ENCODE measurements around the gene CACNA2D3.

The CACNA2D3 gene

DNA sequence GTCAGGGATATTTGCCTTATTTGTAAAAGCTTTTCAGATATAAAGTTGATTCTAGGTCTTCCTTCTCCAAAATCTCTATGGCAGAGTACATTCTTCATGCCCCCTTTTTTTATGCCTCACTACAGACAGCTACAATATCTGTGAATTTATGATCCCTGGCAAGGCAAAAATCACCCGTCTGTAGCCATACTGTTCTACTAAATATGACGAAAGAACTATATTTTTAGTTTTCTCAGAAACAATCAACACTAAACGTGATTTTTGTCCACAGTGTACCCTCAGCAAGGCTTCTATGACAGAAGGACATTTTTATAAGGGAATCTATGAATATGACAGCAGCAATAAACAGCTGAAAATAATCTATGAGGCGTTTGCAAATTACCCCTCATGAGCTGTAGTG lies 792.8 kb downstream of the CACNA2D3 start:
- DNase-seq (ENCODE audit: insufficient read length, low spot score) (no peak), FAIRE-seq (no peak)
- TF ChIP-seq POU2F2 (IDR thresholded peaks at IDR 0.05; ENCODE audit: low read depth, low read length) (no peak), POLR2A (IDR thresholded peaks at IDR 0.05; ENCODE audit: low read depth, low read length) (no peak), PAX5 (IDR thresholded peaks at IDR 0.05; ENCODE audit: insufficient read depth, low read length, severe bottlenecking) (no peak), TAF1 (IDR thresholded peaks at IDR 0.05; ENCODE audit: low read depth, low read length) (no peak), SPI1 (IDR thresholded peaks at IDR 0.05; ENCODE audit: low read depth, low read length) (no peak), POLR2AphosphoS5 (IDR thresholded peaks at IDR 0.05; ENCODE audit: low read depth, low read length) (no peak)

DNA sequence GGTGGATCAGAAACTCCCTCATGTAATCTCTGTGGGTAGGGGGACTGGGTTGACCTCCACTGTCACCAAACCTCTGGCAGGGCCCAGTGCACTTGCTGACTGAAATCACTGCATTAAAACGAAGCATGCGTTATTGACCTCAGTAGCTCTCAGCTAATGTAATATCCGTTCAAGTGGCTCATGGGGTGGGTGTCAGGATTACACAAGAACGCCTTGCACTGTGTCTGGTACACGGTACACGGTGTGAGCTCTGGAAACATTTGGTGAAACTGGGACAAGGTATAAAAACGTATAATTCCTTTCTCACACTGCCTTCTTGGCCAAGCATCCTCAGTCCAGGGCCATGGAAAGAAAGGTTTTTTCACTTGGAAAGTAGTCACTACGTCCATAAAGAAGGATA lies 793.6 kb downstream of the CACNA2D3 start:
- FAIRE-seq = no peak
- DNase-seq (ENCODE audit: insufficient read length, low spot score) = no peak
- TF ChIP-seq POLR2AphosphoS5 (IDR thresholded peaks at IDR 0.05; ENCODE audit: low read depth, low read length) = no peak
- no peak for TF ChIP-seq SPI1 (IDR thresholded peaks at IDR 0.05; ENCODE audit: low read depth, low read length)
- TF ChIP-seq POU2F2 (IDR thresholded peaks at IDR 0.05; ENCODE audit: low read depth, low read length) = no peak
- TF ChIP-seq PAX5 (IDR thresholded peaks at IDR 0.05; ENCODE audit: insufficient read depth, low read length, severe bottlenecking) = no peak
- no peak for TF ChIP-seq POLR2A (IDR thresholded peaks at IDR 0.05; ENCODE audit: low read depth, low read length)
- no peak for TF ChIP-seq TAF1 (IDR thresholded peaks at IDR 0.05; ENCODE audit: low read depth, low read length)

DNA sequence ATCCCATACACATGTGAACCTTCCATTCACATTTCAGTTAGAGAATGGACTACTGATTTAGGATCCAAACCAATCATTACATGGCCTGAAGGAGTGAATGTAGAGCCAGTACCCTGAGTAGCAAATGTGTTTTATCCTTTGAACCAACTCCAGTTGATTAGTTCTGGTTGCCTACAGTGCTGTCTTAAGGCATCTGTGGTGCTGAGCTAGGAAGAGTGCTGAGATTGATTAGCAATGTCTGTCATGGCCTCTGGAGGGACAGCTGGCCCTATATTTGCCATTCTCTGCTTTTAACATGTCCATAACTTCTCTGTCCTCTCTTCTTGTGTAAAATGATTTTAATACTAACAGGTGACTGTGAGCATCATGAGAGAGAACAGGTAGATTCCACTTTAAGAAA lies 794.4 kb downstream of the CACNA2D3 start:
- no peak for DNase-seq (ENCODE audit: insufficient read length, low spot score)
- FAIRE-seq = no peak
- TF ChIP-seq PAX5 (IDR thresholded peaks at IDR 0.05; ENCODE audit: insufficient read depth, low read length, severe bottlenecking) (no peak), TAF1 (IDR thresholded peaks at IDR 0.05; ENCODE audit: low read depth, low read length) (no peak), SPI1 (IDR thresholded peaks at IDR 0.05; ENCODE audit: low read depth, low read length) (no peak)

DNA sequence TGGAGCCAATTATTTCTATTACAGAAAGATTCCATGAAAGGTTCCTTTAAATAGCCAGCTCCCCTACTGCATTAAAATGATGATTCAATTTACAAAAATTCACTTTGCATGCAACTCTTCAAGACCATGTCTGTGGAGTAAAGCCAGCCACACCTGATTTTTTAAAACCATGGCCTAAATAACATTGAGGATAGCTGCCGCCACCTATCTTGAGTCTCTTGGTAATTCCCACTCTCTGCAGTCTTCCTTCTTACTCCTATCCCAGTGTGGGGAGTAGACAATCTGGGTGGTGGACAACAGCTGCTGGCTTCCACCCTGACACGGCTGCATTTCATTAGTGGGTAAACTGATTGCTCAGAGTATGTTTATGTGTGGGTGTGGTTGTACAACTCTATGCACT lies 794.8 kb downstream of the CACNA2D3 start:
- FAIRE-seq = no peak
- no peak for DNase-seq (ENCODE audit: insufficient read length, low spot score)
- no peak for TF ChIP-seq POLR2AphosphoS5 (IDR thresholded peaks at IDR 0.05; ENCODE audit: low read depth, low read length)
- no peak for TF ChIP-seq PAX5 (IDR thresholded peaks at IDR 0.05; ENCODE audit: insufficient read depth, low read length, severe bottlenecking)
- no peak for TF ChIP-seq TAF1 (IDR thresholded peaks at IDR 0.05; ENCODE audit: low read depth, low read length)
- TF ChIP-seq POU2F2 (IDR thresholded peaks at IDR 0.05; ENCODE audit: low read depth, low read length) = no peak
- no peak for TF ChIP-seq POLR2A (IDR thresholded peaks at IDR 0.05; ENCODE audit: low read depth, low read length)

DNA sequence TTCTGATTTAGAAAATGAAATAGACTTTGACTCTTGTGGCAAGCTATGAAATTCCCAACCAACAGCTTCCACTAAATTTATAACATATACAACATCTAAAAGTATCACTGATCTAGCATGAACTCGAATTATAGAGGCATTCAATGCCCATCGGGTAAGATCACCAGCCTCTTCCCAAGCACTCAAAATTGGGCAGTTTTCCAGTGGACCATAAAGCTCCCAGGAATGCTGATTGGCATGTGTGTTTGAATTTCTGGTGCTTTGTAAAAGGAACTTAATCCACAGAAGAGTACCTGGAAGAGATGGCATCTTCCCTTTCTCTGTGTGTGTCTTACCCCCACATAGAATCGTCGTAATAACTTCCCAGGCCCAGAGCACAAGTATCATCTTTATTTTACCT lies 795.5 kb downstream of the CACNA2D3 start:
- FAIRE-seq (no peak), DNase-seq (ENCODE audit: insufficient read length, low spot score) (no peak)
- TF ChIP-seq POLR2A (IDR thresholded peaks at IDR 0.05; ENCODE audit: low read depth, low read length) = no peak
- TF ChIP-seq TAF1 (IDR thresholded peaks at IDR 0.05; ENCODE audit: low read depth, low read length) = no peak
- TF ChIP-seq POLR2AphosphoS5 (IDR thresholded peaks at IDR 0.05; ENCODE audit: low read depth, low read length) = no peak

DNA sequence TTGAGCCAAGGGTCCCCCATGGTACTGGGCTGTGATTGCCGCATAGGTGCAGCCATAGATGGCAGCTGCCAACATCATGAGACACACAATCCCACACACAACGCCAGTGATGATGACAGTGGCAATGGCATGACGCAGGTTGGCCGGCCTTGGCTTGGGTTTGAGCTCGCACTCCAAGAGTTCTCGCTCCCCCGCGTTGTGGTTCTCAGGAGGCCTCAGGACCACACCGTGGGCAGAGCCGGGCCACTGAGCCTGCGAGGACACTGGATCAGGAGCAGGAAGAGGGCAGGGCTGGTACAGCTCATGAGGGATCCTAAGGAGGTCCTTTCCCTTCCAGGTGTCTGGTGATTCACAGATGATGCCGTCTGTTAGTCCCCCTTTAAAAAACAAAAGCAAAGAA lies 796.2 kb downstream of the CACNA2D3 start:
- FAIRE-seq = no peak
- TF ChIP-seq PAX5 (IDR thresholded peaks at IDR 0.05; ENCODE audit: insufficient read depth, low read length, severe bottlenecking) (no peak), POLR2AphosphoS5 (IDR thresholded peaks at IDR 0.05; ENCODE audit: low read depth, low read length) (no peak), POLR2A (IDR thresholded peaks at IDR 0.05; ENCODE audit: low read depth, low read length) (no peak), SPI1 (IDR thresholded peaks at IDR 0.05; ENCODE audit: low read depth, low read length) (no peak), POU2F2 (IDR thresholded peaks at IDR 0.05; ENCODE audit: low read depth, low read length) (no peak), TAF1 (IDR thresholded peaks at IDR 0.05; ENCODE audit: low read depth, low read length) (no peak)
- DNase-seq (ENCODE audit: insufficient read length, low spot score) = no peak

DNA sequence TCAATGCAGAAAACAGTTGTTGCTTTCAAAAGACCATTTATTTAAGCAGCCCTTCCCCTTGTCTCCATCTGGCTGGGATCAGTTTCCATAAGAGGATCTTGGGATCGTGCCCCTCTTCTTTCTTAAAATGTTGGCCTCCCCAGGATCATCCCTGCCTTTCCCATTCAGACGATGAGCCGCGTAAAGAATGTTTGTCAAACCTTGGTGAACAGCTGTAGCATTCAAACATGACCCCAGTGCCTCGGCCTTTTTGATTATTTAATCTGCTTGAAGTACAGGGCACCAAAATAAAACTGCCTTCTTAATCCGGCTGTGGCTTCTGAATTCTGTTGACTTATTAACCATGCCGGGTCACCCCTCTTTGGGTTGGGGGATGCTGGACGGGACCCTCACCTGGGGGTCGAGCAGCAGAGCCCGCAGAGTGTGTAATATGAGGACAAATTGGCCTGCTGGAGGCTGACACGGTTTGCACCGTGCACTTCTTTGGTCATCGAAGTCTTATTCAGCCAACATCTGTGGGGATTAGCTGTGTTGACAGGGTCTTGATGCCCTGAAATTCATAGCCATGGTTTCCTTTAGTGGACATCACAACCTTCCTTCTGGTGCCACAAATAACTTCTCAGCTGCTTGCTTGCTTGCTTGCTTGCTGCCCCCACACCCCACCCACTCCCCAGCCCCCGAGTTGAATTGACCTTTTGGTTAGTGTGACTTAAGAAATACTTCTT lies 805.9 kb downstream of the CACNA2D3 start, which contains the start of gene LRTM1:
TSS of gene LRTM1 (minus strand) at position 14 of the 725 bp plus-strand sequence. CDS start 148 bp downstream, outside the sequence.
- FAIRE-seq = no peak
- no peak for DNase-seq (ENCODE audit: insufficient read length, low spot score)
- TF ChIP-seq POLR2A (IDR thresholded peaks at IDR 0.05; ENCODE audit: low read depth, low read length) (no peak), PAX5 (IDR thresholded peaks at IDR 0.05; ENCODE audit: insufficient read depth, low read length, severe bottlenecking) (no peak), POLR2AphosphoS5 (IDR thresholded peaks at IDR 0.05; ENCODE audit: low read depth, low read length) (no peak), TAF1 (IDR thresholded peaks at IDR 0.05; ENCODE audit: low read depth, low read length) (no peak), POU2F2 (IDR thresholded peaks at IDR 0.05; ENCODE audit: low read depth, low read length) (no peak), SPI1 (IDR thresholded peaks at IDR 0.05; ENCODE audit: low read depth, low read length) (no peak)

DNA sequence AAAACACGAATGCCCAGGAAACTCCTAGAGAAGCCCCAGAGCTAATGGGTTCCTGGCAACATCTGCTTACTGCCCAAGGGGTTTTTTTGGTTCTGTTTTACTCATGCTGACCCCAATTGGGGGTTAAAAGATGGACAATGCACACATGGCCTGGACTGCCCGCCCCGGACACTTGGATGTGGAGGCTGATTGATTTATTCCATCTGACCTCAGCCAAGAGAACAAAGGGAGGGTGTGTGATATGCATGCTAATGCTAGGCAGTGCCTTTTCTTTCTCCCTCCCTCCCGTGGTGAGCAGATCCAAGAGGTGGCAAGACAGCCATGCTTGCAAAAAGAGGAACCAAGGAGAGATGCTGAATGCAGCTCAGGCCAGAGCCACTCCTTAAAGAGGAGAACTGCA lies 808.8 kb downstream of the CACNA2D3 start:
- TF ChIP-seq POLR2AphosphoS5 (IDR thresholded peaks at IDR 0.05; ENCODE audit: low read depth, low read length) = no peak
- TF ChIP-seq TAF1 (IDR thresholded peaks at IDR 0.05; ENCODE audit: low read depth, low read length) = no peak
- TF ChIP-seq SPI1 (IDR thresholded peaks at IDR 0.05; ENCODE audit: low read depth, low read length) = no peak
- TF ChIP-seq PAX5 (IDR thresholded peaks at IDR 0.05; ENCODE audit: insufficient read depth, low read length, severe bottlenecking) = no peak
- TF ChIP-seq POU2F2 (IDR thresholded peaks at IDR 0.05; ENCODE audit: low read depth, low read length) = no peak
- TF ChIP-seq POLR2A (IDR thresholded peaks at IDR 0.05; ENCODE audit: low read depth, low read length) = no peak
- no peak for DNase-seq (ENCODE audit: insufficient read length, low spot score)
- no peak for FAIRE-seq

DNA sequence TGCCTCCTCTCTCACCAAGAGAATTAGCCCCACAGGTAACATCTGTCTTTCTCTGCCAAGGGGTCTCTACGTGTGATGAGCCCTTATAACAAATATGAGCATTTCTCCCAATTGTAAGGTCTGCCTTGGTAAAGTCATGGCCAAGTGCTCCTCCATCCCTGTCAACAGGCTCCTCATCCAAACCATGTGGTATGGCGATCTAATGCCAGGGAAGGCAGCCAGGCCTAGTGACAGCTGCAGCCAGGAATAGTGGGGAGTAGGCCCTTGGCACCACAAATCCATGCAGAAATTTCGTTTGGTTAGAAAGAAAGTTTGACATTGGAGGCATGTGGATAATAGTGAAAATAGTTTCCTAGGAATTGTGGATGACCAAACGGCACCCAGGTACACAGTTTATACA lies 810.3 kb downstream of the CACNA2D3 start:
- DNase-seq (ENCODE audit: insufficient read length, low spot score) = no peak
- TF ChIP-seq SPI1 (IDR thresholded peaks at IDR 0.05; ENCODE audit: low read depth, low read length) = no peak
- TF ChIP-seq POU2F2 (IDR thresholded peaks at IDR 0.05; ENCODE audit: low read depth, low read length) = no peak
- TF ChIP-seq POLR2A (IDR thresholded peaks at IDR 0.05; ENCODE audit: low read depth, low read length) = no peak
- no peak for TF ChIP-seq POLR2AphosphoS5 (IDR thresholded peaks at IDR 0.05; ENCODE audit: low read depth, low read length)
- TF ChIP-seq PAX5 (IDR thresholded peaks at IDR 0.05; ENCODE audit: insufficient read depth, low read length, severe bottlenecking) = no peak
- no peak for TF ChIP-seq TAF1 (IDR thresholded peaks at IDR 0.05; ENCODE audit: low read depth, low read length)
- FAIRE-seq = no peak

DNA sequence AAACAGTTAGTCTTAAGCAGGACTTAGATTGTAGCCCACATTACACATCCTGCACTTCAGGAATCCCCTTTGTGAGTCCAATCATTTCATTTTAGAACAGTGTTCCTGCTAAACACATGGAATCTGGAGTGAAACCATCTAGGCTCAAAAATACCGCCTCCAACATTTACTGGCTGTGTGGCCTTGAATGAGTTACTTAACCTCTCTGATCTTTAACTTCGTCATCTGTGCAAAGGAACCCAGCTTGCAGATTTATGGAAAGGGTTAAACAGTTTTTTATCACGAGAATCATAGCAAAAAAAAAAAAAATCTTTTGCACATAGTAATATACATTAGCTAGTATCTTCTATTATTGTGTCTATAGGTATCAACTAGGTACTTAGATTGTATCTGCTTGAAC lies 813.5 kb downstream of the CACNA2D3 start:
- FAIRE-seq = no peak
- TF ChIP-seq SPI1 (IDR thresholded peaks at IDR 0.05; ENCODE audit: low read depth, low read length) (no peak), POLR2AphosphoS5 (IDR thresholded peaks at IDR 0.05; ENCODE audit: low read depth, low read length) (no peak), TAF1 (IDR thresholded peaks at IDR 0.05; ENCODE audit: low read depth, low read length) (no peak), POLR2A (IDR thresholded peaks at IDR 0.05; ENCODE audit: low read depth, low read length) (no peak), POU2F2 (IDR thresholded peaks at IDR 0.05; ENCODE audit: low read depth, low read length) (no peak), PAX5 (IDR thresholded peaks at IDR 0.05; ENCODE audit: insufficient read depth, low read length, severe bottlenecking) (no peak)
- no peak for DNase-seq (ENCODE audit: insufficient read length, low spot score)

Data from GM12891 (cell line).